Fibroblast of skin of left quadriceps (primary cell): ENCODE results near the gene FUT2.
A peak's percentile ranks its signal among the peaks of the same experiment; 100 is the strongest.

ENCODE experiments used
- DNase-seq, 2 experiments: peaks; one replicate each; pipeline ENCODE4 v3.0.0-alpha.2; 2013; ENCODE audit warnings: low read depth in 2 of 2

FUT2 gene

DNA sequence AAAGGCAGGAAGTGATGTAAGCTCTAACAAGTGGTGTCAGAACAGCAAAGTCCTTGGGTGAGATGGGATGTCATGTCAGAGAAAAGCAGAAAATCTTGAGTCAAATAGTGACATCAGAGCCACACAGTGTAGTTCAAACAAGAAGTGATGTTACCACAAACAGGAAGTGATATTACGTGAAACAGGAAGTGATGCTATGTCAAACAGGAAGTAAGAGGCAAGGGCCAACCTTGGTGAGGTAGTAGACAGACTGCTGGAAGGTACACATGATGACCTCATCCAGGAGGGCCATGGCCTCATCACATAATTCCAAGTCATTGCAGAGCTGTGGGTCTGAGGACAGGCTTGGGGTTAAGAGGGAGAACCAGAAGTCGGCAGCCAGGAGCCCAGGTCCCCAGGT, 30.8 kb downstream of the FUT2 start:
- DNase-seq = no peak

DNA sequence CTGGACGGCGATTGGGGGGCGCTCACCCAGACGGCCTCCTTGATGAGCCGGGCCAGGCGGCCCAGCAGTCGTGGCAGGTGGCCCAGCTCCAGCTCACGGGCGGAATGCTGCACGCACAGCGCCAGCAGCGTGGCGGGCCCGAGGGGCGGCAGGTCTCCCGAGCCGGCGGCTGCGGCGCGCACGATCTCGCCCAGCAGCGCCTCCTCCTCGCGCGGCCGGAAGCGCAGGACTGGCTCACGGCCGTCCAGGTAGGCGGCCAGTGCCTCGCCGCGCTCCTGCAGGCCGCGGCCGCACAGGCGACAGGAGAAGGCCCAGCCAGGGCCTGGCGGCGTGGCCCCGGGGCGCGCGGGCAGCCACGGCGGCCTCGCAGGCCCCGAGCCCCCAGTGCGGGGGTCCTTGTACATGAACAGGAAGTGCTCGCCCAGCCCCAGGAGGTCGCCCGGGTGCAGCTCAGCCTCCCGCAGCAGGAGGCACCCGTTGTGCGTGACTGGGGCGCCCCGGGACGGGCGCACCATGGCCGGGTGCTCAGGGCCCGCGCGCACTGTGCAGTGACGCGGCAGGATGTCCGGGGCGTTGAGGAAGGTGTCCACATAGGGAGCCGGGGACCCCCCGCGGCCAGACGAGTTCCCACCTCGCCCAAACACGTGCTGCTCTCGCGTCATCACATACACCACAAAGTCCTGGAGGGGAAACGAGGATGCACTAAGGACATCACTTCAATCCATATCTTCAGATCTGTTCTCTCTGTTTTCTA, 33.3 kb downstream of the FUT2 start:
- no peak for DNase-seq

- DNase-seq = no peak
Measured at GRCh38 chr19:48731452-48731851, 35.7 kb downstream of the FUT2 start.

GRCh38 chr19:48734625-48735024, 38.9 kb downstream of the FUT2 start:
- no peak for DNase-seq

DNA sequence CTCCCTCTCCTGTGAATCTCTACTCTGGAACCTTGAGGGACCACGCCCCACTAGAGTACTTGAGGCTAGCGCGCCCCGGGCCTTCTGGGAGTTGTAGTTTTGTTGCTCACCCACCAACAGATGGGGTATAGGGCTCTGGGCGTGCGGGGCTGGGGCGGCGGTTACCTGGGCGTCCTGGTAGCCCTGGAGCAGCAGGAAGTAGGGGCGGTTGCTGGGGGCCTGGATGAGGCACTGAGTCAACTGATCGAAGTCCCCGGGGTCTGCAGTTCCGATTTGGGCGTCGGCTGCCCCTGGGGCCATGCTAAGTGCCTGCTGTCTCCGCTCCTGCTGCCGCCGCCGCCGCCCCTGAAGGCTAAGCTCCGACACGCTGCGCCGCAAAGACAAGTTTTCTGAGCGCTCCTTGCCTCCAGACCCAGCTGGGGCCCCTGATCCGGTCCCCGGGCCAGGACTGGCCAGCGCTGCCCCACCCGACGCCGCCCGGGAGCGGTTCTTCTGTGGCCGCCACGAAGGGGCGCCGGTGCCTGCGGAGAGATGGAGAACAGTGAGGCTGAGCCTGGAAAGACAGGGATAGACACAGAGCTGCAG, 39.4 kb downstream of the FUT2 start:
- no peak for DNase-seq

DNA sequence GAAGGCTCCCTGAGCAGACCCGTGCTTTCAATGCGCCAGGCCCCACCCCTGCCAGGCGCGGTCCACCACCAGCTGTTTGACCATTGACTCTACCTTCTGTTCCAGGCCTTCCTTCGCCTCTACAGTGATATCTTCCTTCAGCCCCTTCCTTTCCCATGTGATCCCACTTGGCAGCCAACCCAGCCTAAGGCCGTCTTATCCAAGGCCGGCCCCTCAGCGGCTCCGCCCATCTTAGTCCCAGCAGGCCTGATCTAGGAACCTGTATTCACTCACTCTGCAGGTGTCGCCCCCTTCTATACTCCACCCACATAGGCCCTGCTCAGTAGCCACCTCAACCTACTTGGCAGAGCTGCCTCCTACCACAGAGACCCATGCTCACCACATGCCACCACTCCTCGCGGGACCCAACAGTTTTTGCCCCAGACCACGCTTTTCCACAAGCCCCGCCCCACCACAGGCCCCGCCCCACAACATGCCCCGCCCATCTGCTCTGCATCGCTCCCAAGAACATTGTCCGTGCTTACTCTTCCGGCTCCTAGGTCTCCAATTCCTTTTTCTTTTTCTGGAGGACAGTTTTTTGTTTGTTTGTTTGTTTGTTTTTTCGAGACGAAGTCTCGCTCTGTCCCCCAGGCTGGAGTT, 41.7 kb downstream of the FUT2 start:
- DNase-seq = no peak

DNA sequence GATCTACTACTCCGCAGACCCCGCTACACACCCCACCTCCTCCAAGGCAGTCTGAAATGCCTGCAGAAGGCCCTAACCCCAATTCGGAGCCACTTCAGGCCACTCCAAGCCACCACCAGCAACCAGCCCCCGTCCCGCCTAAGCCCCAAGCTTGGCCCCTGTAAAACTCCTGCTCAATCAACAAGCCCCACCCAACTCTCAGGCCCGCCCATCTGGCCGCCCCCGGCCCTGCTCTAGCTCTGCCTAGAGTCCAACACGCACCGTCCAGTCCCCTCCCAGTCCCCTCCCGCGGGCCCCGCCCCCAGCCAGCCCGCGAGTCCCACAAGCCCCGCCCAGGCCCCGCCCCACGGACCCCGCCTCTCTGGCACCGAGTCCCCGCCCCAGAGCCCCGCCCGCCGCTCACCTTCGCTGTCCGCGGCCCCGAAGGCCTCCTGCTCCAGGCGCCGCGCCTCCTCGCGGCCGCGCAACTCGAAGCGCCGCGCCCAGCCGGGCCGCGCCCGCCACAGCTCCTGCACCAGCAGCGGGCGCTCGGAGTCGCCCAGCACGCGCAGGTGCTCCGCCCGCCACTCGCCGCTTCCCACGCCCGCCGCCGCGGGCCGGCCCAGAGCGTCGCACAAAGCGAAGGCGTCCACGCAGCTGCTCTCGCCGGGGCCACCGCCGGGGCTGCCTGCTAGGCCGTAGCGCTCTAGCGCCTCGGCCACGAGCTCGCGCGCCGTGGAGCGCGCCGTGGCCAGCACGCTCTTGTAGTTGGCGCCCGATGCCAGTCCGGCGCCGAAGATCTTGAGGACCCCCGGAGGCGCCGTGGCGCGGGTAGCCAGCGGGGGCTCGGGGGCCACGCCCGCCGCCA, 43.0 kb downstream of the FUT2 start:
- DNase-seq = peak; percentile 42 to 51

GRCh38 chr19:48739404-48740163, 43.8 kb downstream of the FUT2 start:
- no peak for DNase-seq

DNA sequence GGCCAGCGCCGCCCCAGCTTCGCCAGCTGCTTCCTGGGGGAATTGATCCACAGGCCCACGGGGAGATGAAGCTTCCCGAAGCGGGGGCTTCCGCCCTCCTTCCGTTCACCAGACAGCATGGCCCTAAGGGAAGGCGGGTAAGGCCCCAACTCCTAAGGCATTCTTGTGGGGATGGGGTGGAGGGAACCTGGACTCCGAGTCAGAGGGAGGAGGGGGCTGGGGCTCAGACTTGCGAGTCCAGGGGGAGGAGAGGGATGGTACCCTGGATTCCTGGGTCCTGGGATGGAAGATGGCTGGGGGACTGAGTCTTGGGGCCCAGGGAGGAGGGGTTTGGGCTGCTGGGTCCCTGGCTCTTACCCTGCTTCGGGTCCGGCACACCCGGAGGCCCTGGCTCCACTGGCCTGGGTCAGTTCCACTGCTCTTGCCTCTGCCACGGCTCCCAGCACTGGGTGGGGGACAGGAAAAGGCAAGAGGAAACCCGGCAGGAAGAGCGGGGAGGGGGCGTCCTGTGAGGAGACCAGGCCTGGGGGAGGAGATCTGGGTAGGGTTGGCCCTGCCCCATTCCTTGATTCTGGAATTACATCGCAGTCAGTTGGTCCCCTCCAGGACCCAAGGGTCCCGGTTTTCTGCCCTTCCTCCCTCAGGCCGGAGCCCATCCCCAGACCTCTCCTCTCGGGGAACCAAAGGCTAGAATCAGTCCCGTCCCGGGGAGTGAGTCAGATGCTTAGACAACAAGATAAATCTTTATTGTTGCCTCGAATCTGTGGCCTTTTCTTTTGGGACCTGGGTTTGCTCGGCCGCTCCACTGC, 44.6 kb downstream of the FUT2 start, which contains the start of gene RASIP1:
Gene RASIP1, minus strand, starts transcription at position 447 of the 809 bp plus-strand sequence. Its CDS starts 328 bp downstream, at position 119.
- DNase-seq = no peak

DNA sequence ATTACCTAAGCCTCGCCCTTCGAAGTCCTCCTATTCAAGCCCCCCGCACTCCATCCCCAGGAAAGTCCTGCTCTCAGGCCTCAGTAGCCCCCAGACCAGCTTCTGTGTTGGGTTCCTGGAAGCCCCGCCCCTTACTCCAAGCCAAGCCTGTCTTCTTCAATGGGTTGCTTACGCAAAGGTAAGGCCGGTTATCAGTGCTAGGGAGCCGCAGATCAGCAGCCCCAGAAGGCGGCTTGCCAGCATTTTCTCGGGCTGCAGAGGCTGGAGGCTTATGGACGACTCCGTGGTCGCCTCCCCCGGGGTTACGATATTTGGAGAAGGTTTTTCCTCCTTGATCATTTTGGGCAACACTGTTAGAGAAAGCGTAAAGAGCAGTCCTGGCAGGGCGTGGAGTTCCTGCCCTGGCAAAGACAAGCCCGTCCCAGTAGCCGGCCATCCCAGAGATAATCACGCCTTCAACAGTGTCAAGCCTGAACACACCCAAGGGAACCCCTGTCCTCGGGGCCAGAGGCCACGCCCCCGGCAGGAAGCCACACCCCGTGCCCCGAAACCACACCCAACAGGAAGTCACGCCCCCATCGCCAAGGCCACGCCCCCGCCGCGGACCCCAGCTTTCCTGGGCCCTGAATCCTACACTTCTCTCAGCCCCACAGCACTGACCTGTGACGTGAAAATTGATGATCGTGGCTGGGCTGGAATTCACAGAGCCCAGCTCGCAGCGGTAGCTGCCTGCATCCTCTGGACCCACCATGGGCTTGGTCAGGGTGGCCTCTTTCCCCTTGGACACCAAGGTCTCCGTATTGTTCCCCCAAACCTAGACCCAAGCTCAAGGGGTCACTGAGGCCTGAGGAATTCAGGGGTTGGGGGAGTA, 45.6 kb downstream of the FUT2 start:
- no peak for DNase-seq

DNA sequence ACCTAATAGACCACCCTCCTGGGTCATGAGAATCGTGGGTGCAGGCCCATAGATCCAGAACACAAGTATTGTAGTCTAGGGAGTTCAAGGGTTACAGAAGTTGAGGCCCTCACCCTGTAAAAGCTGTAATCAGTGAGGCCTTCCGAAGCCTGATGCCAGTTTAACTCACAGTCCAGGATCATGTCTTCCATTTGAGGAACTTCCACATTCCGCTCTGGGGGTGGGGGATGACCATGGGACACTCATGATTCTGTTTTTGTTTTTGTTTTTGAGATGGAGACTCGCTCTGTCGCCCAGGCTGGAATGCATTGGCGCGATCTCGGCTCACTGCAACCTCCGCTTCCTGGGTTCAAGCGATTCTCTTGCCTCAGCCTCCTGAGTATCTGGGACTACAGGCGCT, 46.3 kb downstream of the FUT2 start:
- DNase-seq = no peak

DNA sequence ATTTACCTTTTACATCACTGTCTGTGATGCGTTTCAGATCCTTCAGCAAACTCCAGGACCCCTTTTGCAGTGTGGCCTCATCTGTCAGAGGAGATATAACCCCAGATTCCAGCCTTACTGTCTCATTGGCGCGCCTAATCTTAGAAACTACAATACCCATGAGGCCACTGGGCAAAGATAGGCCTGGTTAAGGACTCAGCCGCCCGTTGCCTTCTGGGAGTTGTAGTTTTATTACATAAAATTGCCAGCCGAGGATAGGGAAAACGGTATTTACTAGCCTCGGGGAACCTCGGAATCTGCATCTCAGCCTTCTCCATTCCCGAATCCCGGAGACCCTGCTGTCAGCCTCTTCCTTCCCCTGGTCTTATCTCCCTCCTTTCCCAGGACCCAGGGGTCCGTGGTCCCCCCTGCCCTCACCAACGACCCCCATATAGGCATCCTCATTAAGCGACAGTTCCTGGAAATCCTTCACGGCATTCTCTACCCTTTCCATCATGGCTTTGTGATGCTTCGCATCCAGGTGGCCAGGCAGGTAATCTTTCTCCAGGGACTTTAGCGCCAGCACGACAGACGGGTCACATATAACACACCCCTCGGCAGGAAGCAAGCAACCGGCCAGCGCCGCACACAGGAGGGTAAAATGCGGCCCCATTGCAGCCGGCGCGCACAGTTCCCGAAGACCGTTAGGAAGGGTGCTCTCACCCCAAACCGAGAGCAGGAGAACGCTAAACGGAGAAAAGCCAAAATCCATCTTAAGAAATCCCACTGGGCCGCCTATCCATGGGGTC, 49.6 kb downstream of the FUT2 start:
- DNase-seq = no peak

DNA sequence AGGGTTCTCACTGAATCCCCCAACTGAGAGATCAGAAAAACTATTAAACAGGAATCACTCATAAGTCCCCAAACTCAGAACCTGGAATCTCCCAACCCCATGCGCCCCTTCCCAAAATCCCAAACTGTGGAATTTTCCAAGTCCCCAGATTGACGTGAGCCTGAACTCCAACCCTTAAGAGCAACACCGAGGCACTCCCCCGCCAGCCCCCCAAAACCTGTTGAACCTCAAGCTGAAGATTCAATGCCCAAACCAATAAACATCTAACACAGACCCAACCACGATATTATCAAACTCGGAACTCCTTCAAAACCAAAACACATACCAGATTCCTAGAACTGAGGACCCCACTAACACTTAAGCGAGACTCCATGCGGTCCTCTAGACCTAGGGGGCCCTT, 50.3 kb downstream of the FUT2 start:
- DNase-seq = no peak

DNA sequence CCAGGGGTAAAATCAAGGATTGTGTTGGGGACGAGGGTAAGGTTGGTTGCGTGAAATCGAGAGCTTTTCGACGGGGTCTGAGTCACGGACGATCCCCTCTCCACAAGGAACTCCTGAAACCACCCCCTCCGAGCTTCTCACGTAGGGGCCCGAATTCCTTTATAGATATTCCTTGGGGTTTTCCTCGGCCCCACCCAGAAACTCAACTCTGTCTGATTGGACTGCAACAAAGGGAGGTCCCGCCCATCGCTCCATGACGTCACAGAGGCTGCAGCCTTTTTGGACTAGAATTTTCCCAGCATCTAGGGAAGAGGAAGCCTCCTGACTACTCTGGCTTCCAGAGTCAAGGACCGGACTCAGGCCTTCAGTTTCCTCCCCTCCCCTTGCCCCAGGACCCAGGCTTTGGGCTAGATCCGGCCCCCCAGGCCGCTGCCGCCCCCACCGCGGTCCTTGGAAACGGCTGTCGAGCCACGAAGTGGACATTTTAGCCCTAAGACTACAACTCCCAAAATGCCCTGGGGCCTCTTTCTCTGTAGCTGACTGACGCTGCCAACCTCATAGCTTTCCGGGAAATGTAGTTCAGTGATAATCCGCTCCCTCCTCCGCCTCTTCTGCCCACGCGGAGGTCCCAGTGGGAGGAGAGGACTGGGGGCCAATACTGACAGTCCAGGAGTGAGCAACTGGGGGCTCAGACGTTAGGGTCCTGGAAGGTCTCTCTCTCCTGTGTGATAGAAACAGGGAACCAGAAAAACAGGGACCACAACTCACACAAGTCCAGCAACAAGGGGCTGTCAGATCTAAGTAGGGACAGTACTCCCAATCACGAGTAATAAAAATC, 51.2 kb downstream of the FUT2 start, which contains the start of gene IZUMO1:
Gene IZUMO1, minus strand, starts transcription at position 172 of the 838 bp plus-strand sequence. CDS start 1,050 bp downstream, outside the sequence.
- DNase-seq = peak; percentile 72 to 76

DNA sequence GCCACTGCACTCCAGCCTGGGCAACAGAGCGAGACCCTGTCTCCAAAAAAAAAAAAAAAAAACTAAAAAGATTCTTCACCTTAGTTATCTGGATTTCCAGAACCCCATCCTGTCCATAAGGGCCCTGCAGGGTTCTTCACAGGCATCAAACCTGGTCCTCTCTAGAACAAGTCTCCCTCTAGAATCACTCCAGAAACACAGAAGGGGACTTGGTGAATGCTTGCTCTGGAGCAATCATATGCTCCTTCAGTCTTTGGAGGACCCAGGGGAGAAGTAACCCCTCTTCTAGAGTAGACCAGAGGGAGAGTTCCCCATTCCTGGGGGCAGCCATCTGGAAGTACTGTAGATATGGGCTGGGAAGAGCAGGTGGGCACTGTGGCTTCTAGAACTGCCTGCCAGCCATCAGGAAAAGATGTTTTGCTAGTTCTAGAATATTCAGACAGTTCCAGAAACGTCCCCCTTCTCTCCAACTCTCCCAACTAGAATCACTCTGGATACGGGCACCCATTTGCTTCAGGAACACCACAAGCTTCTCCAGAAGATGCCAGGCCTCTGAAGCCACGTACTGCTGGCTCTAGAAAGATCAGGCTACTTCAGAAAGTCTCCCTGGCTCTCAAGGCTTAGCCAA, 53.9 kb downstream of the FUT2 start:
- no peak for DNase-seq

GRCh38 chr19:48750351-48750750, 54.6 kb downstream of the FUT2 start:
- DNase-seq = no peak
